ENCODE data around the gene TBC1D19. TPM values are rescaled to one million over a fixed set of nuclear protein-coding genes. Genes with fewer than 3 reads are reported as not detected.

Gene TBC1D19
- total and polyA plus RNA-seq, 2 of the 4 experiments (the other 2 are of a cell fraction) = 9.9 to 17.6 TPM

GRCh38 chr4:26601204-26601603 is 17.3 kb downstream of the TBC1D19 start:
- Histone ChIP-seq H3K4me1 (ENCODE audit: control insufficient read depth, insufficient read depth, low read length) (no peaks in the 10 kb centered on the region), H4K91ac (ENCODE audit: insufficient read depth, low read depth, low read length) (no peak overlapping the region), H3K27me3 (ENCODE audit: control insufficient read depth, insufficient read depth, low read length) (no peaks in the 10 kb centered on the region), H3K23ac (ENCODE audit: low read depth, low read length) (no peak overlapping the region), H3K9me3 (ENCODE audit: control insufficient read depth, insufficient read depth, low read length) (no peaks in the 10 kb centered on the region), H2BK5ac (ENCODE audit: low read depth, low read length, poor library complexity, severe bottlenecking) (no peak overlapping the region), H4K5ac (ENCODE audit: low read depth, low read length) (no peak overlapping the region), H3K4me3 (ENCODE audit: insufficient read depth, low read depth, low read length) (no peak overlapping the region), H2BK15ac (ENCODE audit: low read depth, low read length) (no peak overlapping the region), H2AFZ (replicated peaks; ENCODE audit: low read length, poor library complexity) (no peak overlapping the region), H4K8ac (ENCODE audit: low read depth in 2 of 2, low read length in 2 of 2) (no peak overlapping the region), H3K9me1 (ENCODE audit: insufficient read depth, low read length) (no peaks in the 10 kb centered on the region), H2AK5ac (ENCODE audit: low read depth, low read length) (no peak overlapping the region), H2BK20ac (ENCODE audit: low read depth, low read length) (no peak overlapping the region), H3K27ac (ENCODE audit: insufficient read depth, low read length) (no peak overlapping the region), H3K4ac (ENCODE audit: low read depth, low read length) (no peak overlapping the region), H3K9ac (ENCODE audit: low read depth, low read length) (no peak overlapping the region), H3K79me1 (ENCODE audit: low read depth in 1 of 2, low read length in 2 of 2) (peaks cover 7 to 8% of the 10 kb centered on the region in 2 experiments; a peak in 3 of 4 replicates), H3K14ac (replicated peaks; ENCODE audit: low read depth, low read length) (no peak overlapping the region), H2AK9ac (replicated peaks; ENCODE audit: low read depth, low read length, poor library complexity) (no peak overlapping the region), H3K18ac (ENCODE audit: low read depth, low read length) (no peak overlapping the region), H3K4me2 (ENCODE audit: low read depth, low read length) (no peak overlapping the region), H3K36me3 (ENCODE audit: control insufficient read depth, insufficient read depth, low read length) (no peaks in the 10 kb centered on the region), H3K56ac (ENCODE audit: extremely low read depth, insufficient read depth, low read length) (no peak overlapping the region), H2BK120ac (ENCODE audit: low read depth, low read length) (no peak overlapping the region), H4K20me1 (ENCODE audit: insufficient read depth, low read length) (no peaks in the 10 kb centered on the region)
- CTCF ChIA-PET = no interaction called here
- no CpG with 5 or more reads among the region's 1 CpG for WGBS, 2 experiments (ENCODE audit: extremely low coverage in 2 of 2, insufficient read length in 1 of 2)
- intact Hi-C loops (cut with micrococcal nuclease) (no loop called here), dilution Hi-C loops (cut with HindIII; ENCODE audit: low sequenced_read_pairs, unreplicated experiment) (no loop called here), in situ Hi-C loops (cut with MboI; ENCODE audit: low sequenced_read_pairs) (no loop called here)
- no peak for DNase-seq
- ATAC-seq (ENCODE audit: low read depth) = no peak
- BruUV-seq (replicated peaks) = no TSS peak
- POLR2A ChIA-PET (ENCODE audit: unreplicated experiment) = no interaction called here
- TF ChIP-seq NFE2L2 (IDR thresholded peaks at IDR 0.05; ENCODE audit: low read depth, low read length) (no peak), RCOR1 (IDR thresholded peaks at IDR 0.05; ENCODE audit: insufficient replicate concordance, low read length) (no peak), SMC3 (IDR thresholded peaks at IDR 0.05; ENCODE audit: low read depth, low read length) (no peak), BHLHE40 (IDR thresholded peaks at IDR 0.05; ENCODE audit: low read depth, low read length) (no peak), MAZ (IDR thresholded peaks at IDR 0.05; ENCODE audit: borderline replicate concordance, low read depth, low read length) (no peak), ELK1 (IDR thresholded peaks at IDR 0.05; ENCODE audit: borderline replicate concordance, low read depth, low read length) (no peak), RAD21 (IDR thresholded peaks at IDR 0.05; ENCODE audit: low read length) (no peak), USF2 (IDR thresholded peaks at IDR 0.05; ENCODE audit: low read depth, low read length) (no peak), MAFK (IDR thresholded peaks at IDR 0.05; ENCODE audit: low read depth, low read length) (no peak), CTCF (conservative IDR thresholded peaks at IDR 0.05; ENCODE audit: low read depth, low read length) (no peak), MXI1 (IDR thresholded peaks at IDR 0.05; ENCODE audit: borderline replicate concordance, low read depth, low read length) (no peak), CHD1 (IDR thresholded peaks at IDR 0.05; ENCODE audit: low read depth, low read length) (no peak), POLR2A (IDR thresholded peaks at IDR 0.05; ENCODE audit: low read depth, low read length) (no peak), CEBPB (IDR thresholded peaks at IDR 0.05; ENCODE audit: low read depth, low read length) (no peak), RFX5 (IDR thresholded peaks at IDR 0.05; ENCODE audit: low read depth, low read length) (no peak), FOS (IDR thresholded peaks at IDR 0.05; ENCODE audit: low read depth, low read length) (no peak)

Data from IMR-90 (cell line).